Measurements from ENCODE around the gene NPFFR1.

NPFFR1 gene

GRCh38 chr10:70298393-70298792, 14.6 kb upstream of the NPFFR1 start:
- FAIRE-seq (no peak), DNase-seq (ENCODE audit: insufficient read length, low spot score) (no peak)
- TF ChIP-seq CTCF (IDR thresholded peaks at IDR 0.05; ENCODE audit: insufficient read depth, missing control alignments): no peak

- DNase-seq (ENCODE audit: insufficient read length, low spot score): no peak
- FAIRE-seq: no peak
- no peak for TF ChIP-seq CTCF (IDR thresholded peaks at IDR 0.05; ENCODE audit: insufficient read depth, missing control alignments)
Measured at GRCh38 chr10:70297224-70297623, 13.4 kb upstream of the NPFFR1 start.

GRCh38 chr10:70296406-70296899, 12.6 kb upstream of the NPFFR1 start:
- FAIRE-seq: no peak
- no peak for DNase-seq (ENCODE audit: insufficient read length, low spot score)
- TF ChIP-seq CTCF (IDR thresholded peaks at IDR 0.05; ENCODE audit: insufficient read depth, missing control alignments): no peak

GRCh38 chr10:70295926-70296325, 12.1 kb upstream of the NPFFR1 start:
- no peak for DNase-seq (ENCODE audit: insufficient read length, low spot score)
- FAIRE-seq: no peak
- TF ChIP-seq CTCF (IDR thresholded peaks at IDR 0.05; ENCODE audit: insufficient read depth, missing control alignments): no peak

GRCh38 chr10:70295321-70295720, 11.5 kb upstream of the NPFFR1 start:
- DNase-seq (ENCODE audit: insufficient read length, low spot score): no peak
- no peak for TF ChIP-seq CTCF (IDR thresholded peaks at IDR 0.05; ENCODE audit: insufficient read depth, missing control alignments)
- FAIRE-seq: no peak

- no peak for FAIRE-seq
- no peak for DNase-seq (ENCODE audit: insufficient read length, low spot score)
- TF ChIP-seq CTCF (IDR thresholded peaks at IDR 0.05; ENCODE audit: insufficient read depth, missing control alignments): no peak
Measured at GRCh38 chr10:70293169-70293843, 9.5 kb upstream of the NPFFR1 start.

GRCh38 chr10:70292004-70292403, 8.2 kb upstream of the NPFFR1 start:
- FAIRE-seq (no peak), DNase-seq (ENCODE audit: insufficient read length, low spot score) (no peak)
- TF ChIP-seq CTCF (IDR thresholded peaks at IDR 0.05; ENCODE audit: insufficient read depth, missing control alignments): no peak

Measured in D721Med (cell line).